Cardiac fibroblast (primary cell): ENCODE results near the gene MYL12B.
A peak's percentile ranks its signal among the peaks of the same experiment; 100 is the strongest.

Experiments used
- DNase-seq, 2 donors: peaks; one replicate each; pipeline versions ENCODE4 v3.0.0 to v3.0.0-alpha.2; 2010; ENCODE audit warnings: low read depth in 2 of 2
- H3K4me3 ChIP-seq, 2 donors: replicated peaks in 1 of 2; 1 replicate in 1 of 2; 2 replicates in 1 of 2; pipeline ENCODE4 v1.5.1; 2011; ENCODE audit warnings: low read depth in 2 of 2, low read length in 2 of 2, mild to moderate bottlenecking in 2 of 2, moderate library complexity in 1 of 2
- CTCF ChIP-seq: IDR thresholded peaks from one replicate; pipeline ENCODE4 v1.5.1; 2011; ENCODE audit warnings: low read depth, mild to moderate bottlenecking, low read length, inconsistent platforms

Gene MYL12B

GRCh38 chr18:3261373-3262233, at the start of gene MYL12B:
Gene MYL12B, plus strand, starts transcription at chr18:3262133. Its CDS starts 10,766 bp downstream, at chr18:3272899.
- TF ChIP-seq CTCF: no peak
- peak; percentile 81 to 83 for DNase-seq
- H3K4me3 ChIP-seq: peak within 1 kb of the TSS; percentile 79 to 80

DNA sequence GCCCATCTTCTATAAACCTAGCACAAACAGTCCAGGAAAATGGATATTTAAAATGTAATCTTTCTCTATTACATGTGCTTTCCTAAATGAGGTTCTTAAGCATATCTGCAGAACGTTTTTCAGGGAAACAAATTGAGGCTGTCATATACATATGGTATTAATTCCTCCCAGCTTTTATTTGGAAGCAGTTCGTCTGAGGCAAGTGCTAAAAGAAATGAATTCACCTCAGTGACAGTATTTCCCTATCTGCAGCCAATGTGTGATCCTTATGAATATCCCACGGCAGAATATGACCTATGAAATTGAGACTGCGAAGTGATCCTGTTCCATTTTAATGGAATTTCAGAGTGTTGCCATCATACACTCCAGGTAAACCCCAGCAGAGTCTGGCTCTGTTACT, 49.3 kb upstream of the MYL12B start:
- no peak overlapping the region for H3K4me3 ChIP-seq
- TF ChIP-seq CTCF: no peak
- no peak for DNase-seq

DNA sequence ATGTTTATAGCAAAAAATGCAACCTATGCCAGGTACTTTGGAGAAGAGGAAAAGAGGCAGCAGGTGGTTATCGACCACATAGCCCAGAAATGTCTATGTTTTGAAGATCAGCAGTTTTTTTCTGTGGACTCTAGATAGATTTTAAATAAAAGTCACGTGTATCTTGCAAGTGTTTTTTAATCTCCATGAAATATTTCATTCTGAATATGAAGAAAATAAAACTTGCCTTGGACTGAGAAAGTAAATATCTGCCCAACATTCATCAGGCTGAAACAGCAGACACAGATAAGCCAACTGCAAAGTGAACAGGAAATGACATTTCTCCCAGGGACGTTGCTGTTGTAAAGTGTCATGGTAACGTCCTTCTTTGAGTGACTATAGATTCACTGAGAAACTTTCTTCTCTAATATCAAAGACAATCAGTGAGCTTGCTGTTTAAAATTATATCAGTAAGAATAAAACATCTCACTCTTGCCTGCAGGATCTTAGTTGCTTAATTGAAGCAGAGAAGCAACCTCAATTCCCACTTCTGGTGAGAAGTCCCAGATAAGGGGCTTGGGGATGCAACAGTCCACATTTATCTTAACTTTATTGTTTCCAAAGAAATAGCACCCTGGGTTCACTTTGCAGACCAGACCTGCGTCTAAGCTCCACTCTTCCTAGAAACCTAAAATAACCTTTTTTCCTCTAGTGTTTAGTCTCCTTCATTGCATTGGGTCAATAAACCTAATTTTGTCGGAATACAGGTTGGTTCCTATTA, 48.5 kb upstream of the MYL12B start:
- no peak for TF ChIP-seq CTCF
- no peak overlapping the region for H3K4me3 ChIP-seq
- DNase-seq: peak; percentile 30 to 38

GRCh38 chr18:3214855-3215637, 46.9 kb upstream of the MYL12B start:
- no peak overlapping the region for H3K4me3 ChIP-seq
- DNase-seq: no peak
- no peak for TF ChIP-seq CTCF

GRCh38 chr18:3216987-3217386, 44.9 kb upstream of the MYL12B start:
- DNase-seq: no peak
- no peak for TF ChIP-seq CTCF
- H3K4me3 ChIP-seq: no peak overlapping the region

DNA sequence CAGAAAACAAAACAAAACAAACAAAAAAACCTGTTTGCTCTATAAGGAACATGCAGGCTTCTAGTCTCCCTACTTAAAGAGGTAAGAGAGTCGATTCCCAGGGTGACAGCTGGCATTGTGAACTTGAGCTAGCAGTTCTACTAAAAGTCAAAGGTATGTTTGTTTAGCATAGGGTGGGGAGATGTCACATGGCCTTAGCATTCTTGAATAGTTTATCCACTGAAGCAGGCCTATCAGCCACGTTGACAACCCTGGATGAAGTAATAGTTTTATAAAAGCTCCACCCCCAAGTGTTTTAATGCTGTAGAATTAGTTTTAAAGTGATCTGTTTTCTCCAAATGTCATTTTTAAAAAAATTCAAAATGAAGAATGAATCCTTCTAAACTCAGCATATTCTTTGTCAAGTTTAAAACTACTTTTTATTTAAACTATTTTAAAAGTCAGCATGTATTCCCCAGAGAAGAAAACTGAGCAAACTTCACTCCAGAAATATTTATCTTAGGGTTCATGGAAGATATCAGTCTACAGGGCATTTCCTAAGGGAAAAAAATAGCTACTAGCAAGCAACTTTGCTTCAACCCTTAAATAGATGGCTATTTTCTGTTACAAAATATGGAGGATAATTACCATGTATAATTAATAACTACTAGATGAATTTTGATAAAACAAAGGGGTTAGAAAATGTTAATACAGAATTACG, 43.8 kb upstream of the MYL12B start:
- peak; percentile 26 to 59 for DNase-seq
- no peak for TF ChIP-seq CTCF
- no peak overlapping the region for H3K4me3 ChIP-seq
